LNCAP (cell line): ENCODE results near the gene RUFY4.

ENCODE experiments used
- TF ChIP-seq, protein P1 (sequence below): fragments of 450-650 bp; IDR thresholded peaks from 2 replicates; pipeline ENCODE4 v1.5.1; 2017; ENCODE audit warnings: mild to moderate bottlenecking

The RUFY4 gene

DNA sequence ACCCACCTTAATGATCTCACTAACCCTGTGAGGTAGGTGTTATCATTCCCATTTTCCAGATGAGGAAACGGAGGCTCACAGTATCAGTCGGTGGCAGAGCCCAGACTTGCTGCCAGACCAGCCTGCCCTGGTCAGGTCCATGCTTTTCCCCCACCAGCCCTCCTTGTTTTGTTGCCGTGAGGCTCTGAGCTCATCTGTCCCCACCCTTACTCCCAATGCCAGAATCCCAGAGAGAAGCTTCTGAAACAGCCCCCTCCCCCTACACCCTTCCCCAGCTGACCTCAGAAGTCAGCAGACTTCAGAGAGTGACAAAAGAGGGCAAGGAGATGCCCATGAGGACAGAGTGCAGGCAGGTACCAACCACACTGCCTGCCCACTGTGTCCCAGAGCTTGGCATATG lies 45.4 kb upstream of the RUFY4 start:
- TF ChIP-seq, protein P1, sequence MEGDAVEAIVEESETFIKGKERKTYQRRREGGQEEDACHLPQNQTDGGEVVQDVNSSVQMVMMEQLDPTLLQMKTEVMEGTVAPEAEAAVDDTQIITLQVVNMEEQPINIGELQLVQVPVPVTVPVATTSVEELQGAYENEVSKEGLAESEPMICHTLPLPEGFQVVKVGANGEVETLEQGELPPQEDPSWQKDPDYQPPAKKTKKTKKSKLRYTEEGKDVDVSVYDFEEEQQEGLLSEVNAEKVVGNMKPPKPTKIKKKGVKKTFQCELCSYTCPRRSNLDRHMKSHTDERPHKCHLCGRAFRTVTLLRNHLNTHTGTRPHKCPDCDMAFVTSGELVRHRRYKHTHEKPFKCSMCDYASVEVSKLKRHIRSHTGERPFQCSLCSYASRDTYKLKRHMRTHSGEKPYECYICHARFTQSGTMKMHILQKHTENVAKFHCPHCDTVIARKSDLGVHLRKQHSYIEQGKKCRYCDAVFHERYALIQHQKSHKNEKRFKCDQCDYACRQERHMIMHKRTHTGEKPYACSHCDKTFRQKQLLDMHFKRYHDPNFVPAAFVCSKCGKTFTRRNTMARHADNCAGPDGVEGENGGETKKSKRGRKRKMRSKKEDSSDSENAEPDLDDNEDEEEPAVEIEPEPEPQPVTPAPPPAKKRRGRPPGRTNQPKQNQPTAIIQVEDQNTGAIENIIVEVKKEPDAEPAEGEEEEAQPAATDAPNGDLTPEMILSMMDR, result no peak

DNA sequence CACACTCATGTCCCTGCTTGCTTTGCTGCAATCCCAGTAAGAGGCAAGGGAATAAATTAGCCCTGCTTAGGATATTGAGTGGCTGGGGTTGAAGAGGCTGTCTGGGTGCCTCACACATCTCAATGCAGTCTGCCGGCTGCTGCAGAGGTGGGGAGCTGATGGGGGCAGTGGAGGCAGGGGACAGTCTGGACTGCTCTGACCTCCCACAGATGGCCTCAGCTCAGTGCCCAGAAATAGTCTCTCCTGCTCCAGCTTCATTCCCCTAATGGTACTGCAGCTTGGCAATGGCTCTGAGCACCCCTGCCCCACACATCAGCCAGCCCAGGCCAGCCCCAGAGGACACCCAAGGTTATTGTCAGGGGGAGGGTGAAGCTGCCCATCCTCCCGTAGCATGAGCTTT lies 44.7 kb upstream of the RUFY4 start:
- TF ChIP-seq, protein P1, result no peak

GRCh38 chr2:218024871-218025270 lies 44.2 kb upstream of the RUFY4 start:
- TF ChIP-seq, protein P1, result no peak

GRCh38 chr2:218026244-218026643 lies 42.8 kb upstream of the RUFY4 start:
- TF ChIP-seq, protein P1, result no peak

GRCh38 chr2:218026676-218027425 lies 42.2 kb upstream of the RUFY4 start:
- TF ChIP-seq, protein P1, result no peak

- TF ChIP-seq, protein P1, result no peak
These were observed 41.4 kb upstream of the RUFY4 start for GRCh38 chr2:218027426-218028188.

- TF ChIP-seq, protein P1, result no peak
These were observed 40.9 kb upstream of the RUFY4 start for GRCh38 chr2:218028189-218028495.
